ENCODE results near the gene BRSK1.

Gene BRSK1

DNA sequence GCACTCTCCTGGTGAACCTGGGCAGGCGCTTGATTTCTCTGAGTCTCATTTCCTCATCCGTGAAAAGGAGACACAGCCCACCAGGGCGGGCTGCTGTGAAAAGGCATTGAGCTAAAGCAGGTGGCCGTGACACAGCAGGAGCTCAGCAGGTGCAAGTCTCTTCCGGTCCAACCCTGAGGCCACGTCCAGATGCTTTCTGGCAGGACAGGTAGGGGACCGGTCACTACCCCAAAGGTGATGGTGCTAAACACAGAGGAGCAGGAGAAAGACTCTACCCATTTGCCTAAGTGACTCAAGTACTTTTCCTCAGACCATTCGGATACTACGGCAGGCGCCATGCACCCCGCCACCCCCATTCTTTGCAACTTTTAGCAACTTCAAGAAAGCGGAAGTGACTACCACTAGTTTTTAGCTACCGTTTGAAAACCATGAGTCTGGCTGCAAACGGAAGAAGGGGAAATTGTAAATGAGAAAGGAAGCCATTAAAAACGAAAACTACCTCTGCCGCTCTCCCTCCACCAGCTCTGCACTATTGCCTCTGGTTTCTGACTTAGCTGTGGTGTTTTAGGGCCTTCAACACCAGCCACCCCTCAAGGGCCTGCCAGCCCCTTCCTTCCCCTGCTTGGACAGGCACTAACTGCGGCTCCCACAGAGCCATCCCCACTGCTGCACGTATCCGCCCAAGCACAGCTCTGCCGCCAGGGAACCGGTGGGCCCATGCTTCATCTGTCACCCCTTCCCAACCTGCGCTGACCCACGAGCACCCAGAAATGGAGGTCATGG, 29.8 kb upstream of the BRSK1 start:
- Histone ChIP-seq H3K27me3 (ENCODE audit: control insufficient read depth in 1 of 2, insufficient read depth in 2 of 2, low read length in 2 of 2) (no peaks in the 10 kb centered on the region), H3K27ac (ENCODE audit: low read depth, low read length) (peak overlapping the region; percentile 64), H3K36me3 (ENCODE audit: control insufficient read depth in 1 of 2, insufficient read depth in 2 of 2, low read length in 2 of 2) (peaks cover 4 to 9% of the 10 kb centered on the region in 2 donors), H3K9me3 (ENCODE audit: control insufficient read depth in 1 of 2, low read length in 2 of 2) (no peaks in the 10 kb centered on the region), H3K4me1 (ENCODE audit: control insufficient read depth in 1 of 2, insufficient read depth in 2 of 2, low read length in 2 of 2) (peaks cover 57 to 64% of the 10 kb centered on the region in 2 donors), H3K9ac (ENCODE audit: low read depth in 1 of 2, low read length in 2 of 2) (peak overlapping the region; percentile 55 to 64), H3K4me3 (ENCODE audit: low read depth in 1 of 2, low read length in 2 of 2) (peak overlapping the region; percentile 62 to 93)

- H3K36me3 ChIP-seq (ENCODE audit: control insufficient read depth in 1 of 2, insufficient read depth in 2 of 2, low read length in 2 of 2): peaks cover 4 to 9% of the 10 kb centered on the region in 2 donors
- H3K4me3 ChIP-seq (ENCODE audit: low read depth in 1 of 2, low read length in 2 of 2): peak overlapping the region; percentile 62 to 93
- H3K9ac ChIP-seq (ENCODE audit: low read depth in 1 of 2, low read length in 2 of 2): peak overlapping the region; percentile 55 to 64
- H3K9me3 ChIP-seq (ENCODE audit: control insufficient read depth in 1 of 2, low read length in 2 of 2): no peaks in the 10 kb centered on the region
- peaks cover 56 to 66% of the 10 kb centered on the region in 2 donors for H3K4me1 ChIP-seq (ENCODE audit: control insufficient read depth in 1 of 2, insufficient read depth in 2 of 2, low read length in 2 of 2)
- peak overlapping the region; percentile 64 for H3K27ac ChIP-seq (ENCODE audit: low read depth, low read length)
- H3K27me3 ChIP-seq (ENCODE audit: control insufficient read depth in 1 of 2, insufficient read depth in 2 of 2, low read length in 2 of 2): no peaks in the 10 kb centered on the region
These were observed 29.2 kb upstream of the BRSK1 start for GRCh38 chr19:55254625-55254977.

- Histone ChIP-seq H3K27me3 (ENCODE audit: control insufficient read depth in 1 of 2, insufficient read depth in 2 of 2, low read length in 2 of 2) (no peaks in the 10 kb centered on the region), H3K36me3 (ENCODE audit: control insufficient read depth in 1 of 2, insufficient read depth in 2 of 2, low read length in 2 of 2) (peaks cover 0 to 3% of the 10 kb centered on the region in 2 donors), H3K27ac (ENCODE audit: low read depth, low read length) (peak overlapping the region; percentile 43), H3K9ac (ENCODE audit: low read depth in 1 of 2, low read length in 2 of 2) (peak overlapping the region; percentile 38 to 55), H3K4me3 (ENCODE audit: low read depth in 1 of 2, low read length in 2 of 2) (peak overlapping the region; percentile 91 to 93), H3K9me3 (ENCODE audit: control insufficient read depth in 1 of 2, low read length in 2 of 2) (no peaks in the 10 kb centered on the region), H3K4me1 (ENCODE audit: control insufficient read depth in 1 of 2, insufficient read depth in 2 of 2, low read length in 2 of 2) (peaks cover 50 to 65% of the 10 kb centered on the region in 2 donors)
These were observed 28.0 kb upstream of the BRSK1 start for GRCh38 chr19:55255618-55256423.

- peaks cover 40 to 55% of the 10 kb centered on the region in 2 donors for H3K4me1 ChIP-seq (ENCODE audit: control insufficient read depth in 1 of 2, insufficient read depth in 2 of 2, low read length in 2 of 2)
- H3K36me3 ChIP-seq (ENCODE audit: control insufficient read depth in 1 of 2, insufficient read depth in 2 of 2, low read length in 2 of 2): no peaks in the 10 kb centered on the region
- no peaks in the 10 kb centered on the region for H3K27me3 ChIP-seq (ENCODE audit: control insufficient read depth in 1 of 2, insufficient read depth in 2 of 2, low read length in 2 of 2)
- no peaks in the 10 kb centered on the region for H3K9me3 ChIP-seq (ENCODE audit: control insufficient read depth in 1 of 2, low read length in 2 of 2)
- H3K9ac ChIP-seq (ENCODE audit: low read depth in 1 of 2, low read length in 2 of 2): peak overlapping the region; percentile 73 to 89
- peak overlapping the region; percentile 91 to 93 for H3K4me3 ChIP-seq (ENCODE audit: low read depth in 1 of 2, low read length in 2 of 2)
- no peak overlapping the region for H3K27ac ChIP-seq (ENCODE audit: low read depth, low read length)
These were observed 27.0 kb upstream of the BRSK1 start for GRCh38 chr19:55256562-55257460.

GRCh38 chr19:55257461-55258420, 26.1 kb upstream of the BRSK1 start:
- peak overlapping the region; percentile 91 to 93 for H3K4me3 ChIP-seq (ENCODE audit: low read depth in 1 of 2, low read length in 2 of 2)
- no peak overlapping the region for H3K27ac ChIP-seq (ENCODE audit: low read depth, low read length)
- peaks cover 37 to 51% of the 10 kb centered on the region in 2 donors for H3K4me1 ChIP-seq (ENCODE audit: control insufficient read depth in 1 of 2, insufficient read depth in 2 of 2, low read length in 2 of 2)
- peak overlapping the region; percentile 73 to 89 for H3K9ac ChIP-seq (ENCODE audit: low read depth in 1 of 2, low read length in 2 of 2)
- H3K36me3 ChIP-seq (ENCODE audit: control insufficient read depth in 1 of 2, insufficient read depth in 2 of 2, low read length in 2 of 2): no peaks in the 10 kb centered on the region
- H3K9me3 ChIP-seq (ENCODE audit: control insufficient read depth in 1 of 2, low read length in 2 of 2): no peaks in the 10 kb centered on the region
- H3K27me3 ChIP-seq (ENCODE audit: control insufficient read depth in 1 of 2, insufficient read depth in 2 of 2, low read length in 2 of 2): no peaks in the 10 kb centered on the region

GRCh38 chr19:55258476-55258827, 25.3 kb upstream of the BRSK1 start:
- H3K36me3 ChIP-seq (ENCODE audit: control insufficient read depth in 1 of 2, insufficient read depth in 2 of 2, low read length in 2 of 2): no peaks in the 10 kb centered on the region
- no peaks in the 10 kb centered on the region for H3K27me3 ChIP-seq (ENCODE audit: control insufficient read depth in 1 of 2, insufficient read depth in 2 of 2, low read length in 2 of 2)
- peak overlapping the region; percentile 87 for H3K27ac ChIP-seq (ENCODE audit: low read depth, low read length)
- peak overlapping the region; percentile 78 to 81 for H3K9ac ChIP-seq (ENCODE audit: low read depth in 1 of 2, low read length in 2 of 2)
- no peaks in the 10 kb centered on the region for H3K9me3 ChIP-seq (ENCODE audit: control insufficient read depth in 1 of 2, low read length in 2 of 2)
- peak overlapping the region; percentile 91 to 93 for H3K4me3 ChIP-seq (ENCODE audit: low read depth in 1 of 2, low read length in 2 of 2)
- peaks cover 30 to 44% of the 10 kb centered on the region in 2 donors for H3K4me1 ChIP-seq (ENCODE audit: control insufficient read depth in 1 of 2, insufficient read depth in 2 of 2, low read length in 2 of 2)

DNA sequence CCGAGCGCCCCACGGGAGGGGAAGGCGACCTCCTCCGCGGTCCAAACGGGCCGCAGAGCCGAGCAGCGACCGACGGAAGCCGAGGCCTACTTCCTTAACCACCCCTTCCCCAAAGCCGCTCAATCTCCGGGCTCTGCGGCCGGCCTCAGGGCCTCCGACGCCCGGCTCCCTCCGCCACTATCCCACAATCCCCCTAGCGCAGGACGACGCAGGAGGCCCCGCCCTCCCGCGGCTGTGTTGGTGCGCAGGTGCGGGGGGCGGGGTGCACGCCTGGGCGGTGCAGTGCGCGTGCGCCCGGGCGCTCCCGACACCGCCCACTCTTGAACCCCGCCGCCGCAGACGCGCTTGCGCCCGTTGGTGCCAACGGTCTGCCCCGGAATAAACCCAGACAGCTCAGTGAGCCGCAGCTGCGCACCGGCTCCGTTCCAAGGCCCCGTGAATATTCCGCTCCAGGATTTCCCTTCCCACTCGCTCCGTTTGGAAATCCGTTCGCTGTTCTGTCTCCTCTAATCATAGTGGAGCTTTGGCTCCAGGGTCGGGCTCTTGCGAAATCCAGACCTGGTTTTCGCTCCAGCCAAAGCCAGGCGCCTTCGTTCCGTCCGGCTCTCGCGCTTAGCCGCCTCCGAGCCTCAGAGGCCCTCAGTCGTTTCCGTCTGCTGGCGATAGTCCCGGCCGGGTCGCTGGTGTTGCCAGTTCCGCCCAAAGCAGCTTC, 24.8 kb upstream of the BRSK1 start, which contains the start of gene PPP6R1:
Gene PPP6R1 (minus strand): TSS at position 190 of the 712 bp plus-strand sequence. CDS start 11,914 bp downstream, outside the sequence.
- H3K27ac ChIP-seq (ENCODE audit: low read depth, low read length): peak within 1 kb of the TSS; percentile 87
- no peaks in the 10 kb centered on the region for H3K9me3 ChIP-seq (ENCODE audit: control insufficient read depth in 1 of 2, low read length in 2 of 2)
- peak within 1 kb of the TSS; percentile 91 to 93 for H3K4me3 ChIP-seq (ENCODE audit: low read depth in 1 of 2, low read length in 2 of 2)
- no peaks in the 10 kb centered on the region for H3K27me3 ChIP-seq (ENCODE audit: control insufficient read depth in 1 of 2, insufficient read depth in 2 of 2, low read length in 2 of 2)
- no peaks in the 10 kb centered on the region for H3K36me3 ChIP-seq (ENCODE audit: control insufficient read depth in 1 of 2, insufficient read depth in 2 of 2, low read length in 2 of 2)
- H3K4me1 ChIP-seq (ENCODE audit: control insufficient read depth in 1 of 2, insufficient read depth in 2 of 2, low read length in 2 of 2): peaks cover 28 to 42% of the 10 kb centered on the region in 2 donors
- H3K9ac ChIP-seq (ENCODE audit: low read depth in 1 of 2, low read length in 2 of 2): peak within 1 kb of the TSS; percentile 78 to 89

- H3K36me3 ChIP-seq (ENCODE audit: control insufficient read depth in 1 of 2, insufficient read depth in 2 of 2, low read length in 2 of 2): no peaks in the 10 kb centered on the region
- peak overlapping the region; percentile 87 for H3K27ac ChIP-seq (ENCODE audit: low read depth, low read length)
- H3K9ac ChIP-seq (ENCODE audit: low read depth in 1 of 2, low read length in 2 of 2): peak overlapping the region; percentile 68 to 74
- H3K4me1 ChIP-seq (ENCODE audit: control insufficient read depth in 1 of 2, insufficient read depth in 2 of 2, low read length in 2 of 2): peaks cover 25 to 36% of the 10 kb centered on the region in 2 donors
- no peaks in the 10 kb centered on the region for H3K27me3 ChIP-seq (ENCODE audit: control insufficient read depth in 1 of 2, insufficient read depth in 2 of 2, low read length in 2 of 2)
- H3K4me3 ChIP-seq (ENCODE audit: low read depth in 1 of 2, low read length in 2 of 2): peak overlapping the region; percentile 91 to 93
- H3K9me3 ChIP-seq (ENCODE audit: control insufficient read depth in 1 of 2, low read length in 2 of 2): no peaks in the 10 kb centered on the region
These were observed 24.1 kb upstream of the BRSK1 start for GRCh38 chr19:55259540-55260210.
